NCI-H345 treated with DMSO at 0.1 percent for 48 hours (cell line): ENCODE results near the gene LARP4B.

ENCODE experiments used
- DNase-seq: peaks from one replicate; lab custom pipeline; 2025; ENCODE audit not compliant: unreplicated experiment; lab: John Stamatoyannopoulos, UW

LARP4B gene

GRCh38 chr10:836782-837181, 94.7 kb downstream of the LARP4B start:
- DNase-seq: no peak

- no peak for DNase-seq
Observed at GRCh38 chr10:834493-834892, 97.0 kb downstream of the LARP4B start.

GRCh38 chr10:829241-829640, 102.3 kb downstream of the LARP4B start:
- DNase-seq: no peak

- no peak for DNase-seq
Observed at GRCh38 chr10:828191-828590, 103.3 kb downstream of the LARP4B start.

GRCh38 chr10:824946-825345, 106.6 kb downstream of the LARP4B start:
- no peak for DNase-seq

GRCh38 chr10:824497-824896, 107.0 kb downstream of the LARP4B start:
- no peak for DNase-seq

GRCh38 chr10:822661-823367, 108.7 kb downstream of the LARP4B start:
- no peak for DNase-seq

GRCh38 chr10:822197-822596, 109.3 kb downstream of the LARP4B start:
- no peak for DNase-seq

GRCh38 chr10:821322-821721, 110.2 kb downstream of the LARP4B start:
- DNase-seq: no peak

- no peak for DNase-seq
Observed at GRCh38 chr10:819816-820215, 111.7 kb downstream of the LARP4B start.

GRCh38 chr10:819326-819725, 112.2 kb downstream of the LARP4B start:
- DNase-seq: no peak

- DNase-seq: no peak
Observed at GRCh38 chr10:818526-819220, 112.8 kb downstream of the LARP4B start.

- DNase-seq: no peak
Observed at GRCh38 chr10:818010-818409, 113.5 kb downstream of the LARP4B start.

GRCh38 chr10:817371-817770, 114.1 kb downstream of the LARP4B start:
- DNase-seq: no peak

GRCh38 chr10:816958-817357, 114.5 kb downstream of the LARP4B start:
- no peak for DNase-seq

GRCh38 chr10:816091-816477, 115.4 kb downstream of the LARP4B start:
- DNase-seq: no peak

GRCh38 chr10:815338-816090, 116.0 kb downstream of the LARP4B start:
- DNase-seq: no peak

GRCh38 chr10:814536-815302, 116.8 kb downstream of the LARP4B start:
- DNase-seq: no peak

- DNase-seq: no peak
Observed at GRCh38 chr10:813286-813685, 118.2 kb downstream of the LARP4B start.

- no peak for DNase-seq
Observed at GRCh38 chr10:812787-813186, 118.7 kb downstream of the LARP4B start.
